A549 (cell line): ENCODE measurements around the gene PGBD1.

Experiments used
- CBX8 ChIP-seq: fragments of 200-600 bp; sonication (generic); IDR thresholded peaks from 2 replicates; pipeline ENCODE4 v1.6.1; 2016
- ELK1 ChIP-seq: fragments of 150-350 bp; IDR thresholded peaks from 2 replicates; pipeline ENCODE4 v1.6.1; 2014; ENCODE audit warnings: low read depth, mild to moderate bottlenecking, low read length
- NR3C1 ChIP-seq: fragments of >200 bp; sonication (Bioruptor Twin); formaldehyde crosslinking; IDR thresholded peaks from 3 replicates; pipeline ENCODE4 v1.6.1; 2017
- RCOR1 ChIP-seq: fragments of 150-350 bp; IDR thresholded peaks from 2 replicates; pipeline ENCODE4 v1.6.1; 2014; ENCODE audit warnings: antibody characterized with exemption, low read length, low read depth
- REST ChIP-seq: fragments of 200-600 bp; sonication (generic); IDR thresholded peaks from 2 replicates; pipeline ENCODE4 v1.6.1; 2016; ENCODE audit warnings: antibody characterized with exemption, mild to moderate bottlenecking, moderate library complexity
- RNF2 ChIP-seq: fragments of 200-600 bp; sonication (generic); IDR thresholded peaks from 2 replicates; pipeline ENCODE4 v1.6.1; 2016; ENCODE audit warnings: low read depth, mild to moderate bottlenecking, antibody characterized with exemption, moderate library complexity, borderline replicate concordance
- ZSCAN20 ChIP-seq: fragments of 250-450 bp; sonication (Bioruptor Pico); IDR thresholded peaks from 2 replicates; pipeline ENCODE4 v1.8.0; 2022; ENCODE audit warnings: mild to moderate bottlenecking, moderate library complexity
- TF ChIP-seq, protein P1 (sequence below): fragments of >200 bp; sonication (Bioruptor Twin); formaldehyde crosslinking; IDR thresholded peaks from 3 replicates; pipeline ENCODE4 v1.5.1; 2016

- TF ChIP-seq ELK1, result no peak
- no peak for TF ChIP-seq RNF2
- TF ChIP-seq ZSCAN20, result no peak
- TF ChIP-seq REST, result no peak
- TF ChIP-seq, protein P1, sequence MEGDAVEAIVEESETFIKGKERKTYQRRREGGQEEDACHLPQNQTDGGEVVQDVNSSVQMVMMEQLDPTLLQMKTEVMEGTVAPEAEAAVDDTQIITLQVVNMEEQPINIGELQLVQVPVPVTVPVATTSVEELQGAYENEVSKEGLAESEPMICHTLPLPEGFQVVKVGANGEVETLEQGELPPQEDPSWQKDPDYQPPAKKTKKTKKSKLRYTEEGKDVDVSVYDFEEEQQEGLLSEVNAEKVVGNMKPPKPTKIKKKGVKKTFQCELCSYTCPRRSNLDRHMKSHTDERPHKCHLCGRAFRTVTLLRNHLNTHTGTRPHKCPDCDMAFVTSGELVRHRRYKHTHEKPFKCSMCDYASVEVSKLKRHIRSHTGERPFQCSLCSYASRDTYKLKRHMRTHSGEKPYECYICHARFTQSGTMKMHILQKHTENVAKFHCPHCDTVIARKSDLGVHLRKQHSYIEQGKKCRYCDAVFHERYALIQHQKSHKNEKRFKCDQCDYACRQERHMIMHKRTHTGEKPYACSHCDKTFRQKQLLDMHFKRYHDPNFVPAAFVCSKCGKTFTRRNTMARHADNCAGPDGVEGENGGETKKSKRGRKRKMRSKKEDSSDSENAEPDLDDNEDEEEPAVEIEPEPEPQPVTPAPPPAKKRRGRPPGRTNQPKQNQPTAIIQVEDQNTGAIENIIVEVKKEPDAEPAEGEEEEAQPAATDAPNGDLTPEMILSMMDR, result no peak
- no peak for TF ChIP-seq CBX8
- no peak for TF ChIP-seq RCOR1
- no peak for TF ChIP-seq NR3C1
Measured at GRCh38 chr6:28251661-28252008, 29.7 kb upstream of the PGBD1 start.
